ENCODE measurements around the gene GREB1. TPM values are rescaled to one million over a fixed set of nuclear protein-coding genes. Genes with fewer than 3 reads are reported as not detected.

Gene GREB1
- total and polyA plus RNA-seq, 2 of the 13 experiments (the other 11 are each of a cell fraction or from before 2014, with no cell fraction given): 31.3 to 61.2 TPM

- no peak for TF ChIP-seq BATF2 (CRISPR knock-in tag; IDR thresholded peaks at IDR 0.05)
- no peak for TF ChIP-seq ZMYM2 (CRISPR knock-in tag; IDR thresholded peaks at IDR 0.05)
- TF ChIP-seq NFYB (CRISPR knock-in tag; IDR thresholded peaks at IDR 0.05): no peak
- TF ChIP-seq RCOR2 (CRISPR knock-in tag; IDR thresholded peaks at IDR 0.05): no peak
- TF ChIP-seq DPF2 (CRISPR knock-in tag; IDR thresholded peaks at IDR 0.05; ENCODE audit: borderline replicate concordance, low read depth): peak; percentile 41; the same call in 1 of the 2 replicates
- TF ChIP-seq SP5 (CRISPR knock-in tag; IDR thresholded peaks at IDR 0.05; ENCODE audit: borderline replicate concordance, low read depth): no peak
- peak; percentile 58 for TF ChIP-seq FOXA3 (CRISPR knock-in tag; IDR thresholded peaks at IDR 0.05)
- TF ChIP-seq ZNF737 (CRISPR knock-in tag; IDR thresholded peaks at IDR 0.05; ENCODE audit: borderline replicate concordance): no peak
- TF ChIP-seq FOXA1 (IDR thresholded peaks at IDR 0.05): peak; percentile 61; the same call in 1 of the 2 replicates
- TF ChIP-seq FOXA1 (CRISPR knock-in tag; IDR thresholded peaks at IDR 0.05): peak; percentile 56
- 0 out of 2 replicates have a peak, but pooled peaks have one; percentile 40 for TF ChIP-seq TGIF2 (CRISPR knock-in tag; IDR thresholded peaks at IDR 0.05)
- TF ChIP-seq ARID2 (CRISPR knock-in tag; IDR thresholded peaks at IDR 0.05; ENCODE audit: borderline replicate concordance): 0 out of 2 replicates have a peak, but pooled peaks have one; percentile 54
- no peak for TF ChIP-seq ATF7 (IDR thresholded peaks at IDR 0.05)
- no peak for TF ChIP-seq ATF7 (CRISPR knock-in tag; IDR thresholded peaks at IDR 0.05)
- TF ChIP-seq HHEX (CRISPR knock-in tag; IDR thresholded peaks at IDR 0.05): no peak
- TF ChIP-seq ZNF407 (CRISPR knock-in tag; IDR thresholded peaks at IDR 0.05; ENCODE audit: not compliant biosample characterization): no peak
- TF ChIP-seq ZNF773 (CRISPR knock-in tag; IDR thresholded peaks at IDR 0.05; ENCODE audit: borderline replicate concordance): no peak
- TF ChIP-seq IRX3 (CRISPR knock-in tag; IDR thresholded peaks at IDR 0.05; ENCODE audit: borderline replicate concordance, low read depth): no peak
- TF ChIP-seq POGK (CRISPR knock-in tag; conservative IDR thresholded peaks at IDR 0.05): no peak
- TF ChIP-seq GATAD2A (CRISPR knock-in tag; IDR thresholded peaks at IDR 0.05): 0 out of 2 replicates have a peak, but pooled peaks have one; percentile 17
Measured at GRCh38 chr2:11514081-11514730, 19.6 kb upstream of the GREB1 start (continued).

All from HepG2 (cell line).